Endometrium (tissue), 2 donors: Measurements from ENCODE around the gene EFR3B.

Experiments
- FAIRE-seq: peaks from 2 replicates; lab custom pipeline; 2012; peaks lifted over from hg19 to GRCh38; lab: Jason Lieb, UNC
- donor health status: control.
- donor health status: control.

Gene EFR3B

GRCh38 chr2:25187729-25188350 lies 146.0 kb downstream of the EFR3B start:
- no peak for FAIRE-seq

GRCh38 chr2:25188405-25188804 lies 146.5 kb downstream of the EFR3B start:
- FAIRE-seq = no peak

DNA sequence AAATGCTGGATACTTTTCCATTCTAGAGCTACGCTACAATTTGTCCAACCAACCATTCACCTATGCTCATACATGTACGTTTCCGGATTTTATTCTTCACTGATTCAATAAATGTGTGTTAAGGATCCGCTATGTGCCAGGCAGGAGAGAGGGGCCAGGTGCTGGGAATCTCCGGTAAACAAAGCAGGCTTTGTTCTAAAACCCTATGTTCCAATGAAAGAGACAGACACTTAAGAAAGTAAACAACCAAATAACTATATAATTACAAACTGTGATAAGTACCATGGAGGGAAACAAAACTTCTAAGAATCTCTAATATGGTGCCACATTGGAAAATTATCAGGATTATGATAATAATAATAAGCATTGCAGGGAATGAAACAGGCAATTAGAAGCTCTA lies 148.7 kb downstream of the EFR3B start:
- no peak for FAIRE-seq

- FAIRE-seq = no peak
Observed at GRCh38 chr2:25194576-25195122, 152.8 kb downstream of the EFR3B start.

DNA sequence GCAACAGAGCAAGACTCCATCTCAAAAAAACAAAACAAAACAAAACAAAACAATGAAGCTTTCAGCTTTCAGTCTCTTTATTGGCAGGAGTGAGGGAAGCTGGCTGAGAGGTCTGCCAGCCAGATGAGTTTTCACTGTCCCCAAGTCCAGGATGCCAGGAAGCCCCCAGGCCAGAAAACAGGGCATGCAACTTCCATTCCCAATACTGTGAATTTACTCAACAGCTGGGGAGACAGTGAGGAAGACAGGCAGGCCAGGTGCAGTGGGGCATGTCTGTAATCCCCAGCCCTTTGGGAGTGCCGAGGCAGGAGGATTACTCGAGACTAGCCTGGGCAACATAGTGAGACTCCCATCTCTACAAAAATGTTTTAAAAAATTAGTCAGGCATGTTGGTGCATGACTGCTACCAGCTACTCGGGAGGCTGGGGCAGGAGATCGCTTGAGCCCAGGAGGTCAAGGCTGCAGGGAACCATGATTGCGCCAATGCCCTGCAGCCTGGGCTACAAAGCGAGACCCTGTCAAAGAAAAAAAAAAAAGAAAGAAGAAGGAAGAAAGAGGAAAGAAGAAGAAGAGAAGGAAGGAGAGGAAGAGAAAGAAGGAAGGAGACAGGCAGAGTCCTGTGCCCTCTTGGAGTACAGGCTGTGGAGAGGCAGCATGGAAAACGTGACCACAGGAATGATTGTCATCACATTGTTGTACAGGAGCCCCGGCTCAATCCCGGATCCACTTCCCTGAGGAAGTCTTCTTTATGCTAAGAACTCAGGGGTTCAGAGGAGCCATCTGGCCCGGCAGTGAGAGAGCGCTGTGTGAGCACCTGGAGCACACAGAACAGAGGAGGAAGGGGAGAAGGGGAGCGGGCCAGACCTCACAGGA lies 155.7 kb downstream of the EFR3B start:
- no peak for FAIRE-seq

- FAIRE-seq = no peak
Observed at GRCh38 chr2:25198209-25198525, 156.3 kb downstream of the EFR3B start.

GRCh38 chr2:25198576-25198975 lies 156.7 kb downstream of the EFR3B start:
- FAIRE-seq = no peak

DNA sequence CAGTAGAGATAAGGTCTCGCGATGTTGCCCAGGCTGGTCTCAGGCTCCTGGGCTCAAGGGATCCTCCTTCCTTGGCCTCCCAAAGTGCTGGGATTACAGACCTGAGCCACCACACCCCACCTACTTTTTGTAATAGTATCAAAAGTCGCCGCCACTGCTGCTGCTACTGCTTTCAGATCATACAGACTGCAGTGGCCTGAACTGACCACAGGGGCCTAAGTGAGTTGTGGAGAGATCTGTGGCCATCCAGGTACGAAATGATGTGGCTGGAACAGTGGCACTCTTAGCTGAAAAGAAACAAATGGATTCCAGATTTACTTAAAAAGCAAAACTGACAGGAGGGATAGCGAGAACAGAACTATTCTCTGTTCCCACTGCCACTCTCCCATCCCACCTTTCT lies 159.4 kb downstream of the EFR3B start:
- no peak for FAIRE-seq

DNA sequence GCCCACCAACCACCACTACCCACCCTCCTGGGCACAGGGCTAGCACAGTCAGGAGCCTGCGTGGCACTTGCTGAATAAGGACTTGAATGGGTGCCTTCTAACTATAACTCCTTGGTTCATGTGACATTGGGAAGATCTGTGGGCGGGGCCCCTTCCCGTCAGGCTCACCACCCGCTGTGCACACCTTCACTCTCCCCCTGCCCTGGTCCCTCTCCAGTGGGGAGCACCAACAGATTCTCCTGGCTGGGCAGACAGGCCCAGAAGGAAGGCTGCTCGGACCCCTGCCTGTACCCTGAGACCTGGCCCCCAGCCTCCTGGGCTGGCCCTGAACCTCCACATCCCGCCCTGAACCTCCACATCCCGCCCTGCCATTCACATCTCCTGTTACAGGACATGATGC lies 159.9 kb downstream of the EFR3B start:
- no peak for FAIRE-seq

GRCh38 chr2:25202275-25202674 lies 160.4 kb downstream of the EFR3B start:
- no peak for FAIRE-seq

DNA sequence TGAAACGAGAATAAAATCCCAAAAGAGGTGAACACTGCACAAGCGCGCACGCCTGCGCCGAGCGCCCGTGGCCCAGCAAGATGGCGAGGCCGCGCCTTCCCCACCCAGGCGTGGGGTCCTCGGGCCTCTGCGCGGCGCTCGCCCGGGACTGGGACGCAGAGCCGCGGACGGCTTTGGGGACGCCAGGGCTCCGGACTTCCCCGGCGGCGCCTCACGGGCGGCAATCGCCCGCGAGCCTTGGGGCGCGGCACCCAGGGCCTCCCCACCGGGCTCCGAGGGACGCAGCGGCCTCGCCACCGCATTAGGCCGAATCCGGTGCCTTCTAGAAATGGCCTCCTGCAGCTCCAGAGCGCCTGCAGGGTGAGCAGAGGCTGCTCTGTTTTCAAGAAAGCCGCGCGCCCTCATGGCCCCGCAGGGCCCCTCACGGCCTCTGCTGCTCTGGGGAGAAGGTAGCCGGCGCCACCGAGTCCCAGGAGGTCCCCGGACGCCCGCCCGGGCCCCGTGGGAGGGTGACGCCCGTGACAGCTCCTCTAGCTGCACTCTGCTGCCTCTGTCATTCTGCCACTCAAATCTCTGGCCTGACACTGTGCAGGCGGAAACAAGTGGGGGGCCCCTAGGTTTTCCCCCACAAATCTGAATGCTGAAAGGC lies 162.4 kb downstream of the EFR3B start:
- no peak for FAIRE-seq

- FAIRE-seq = no peak
Observed at GRCh38 chr2:25207078-25207545, 165.2 kb downstream of the EFR3B start.
